WTC11 (cell line): Measurements from ENCODE around the gene MGMT.

Source experiments
- JUN ChIP-seq: sonication (generic); formaldehyde crosslinking; IDR thresholded peaks from 2 replicates; pipeline ENCODE4 v1.8.0; 2023; ENCODE audit warnings: mild to moderate bottlenecking, missing genetic modification reagents
- NR2C2 ChIP-seq: sonication (generic); formaldehyde crosslinking; IDR thresholded peaks from 2 replicates; pipeline ENCODE4 v1.8.0; 2022; ENCODE audit warnings: mild to moderate bottlenecking, missing genetic modification reagents
- TF ChIP-seq, protein P1 (sequence below): fragments of 200-600 bp; IDR thresholded peaks from 2 replicates; pipeline ENCODE4 v1.8.0; 2022; ENCODE audit warnings: antibody characterized with exemption
- TF ChIP-seq, protein P2 (sequence below): fragments of 250-450 bp; sonication (Bioruptor Pico); IDR thresholded peaks from 2 replicates; pipeline ENCODE4 v1.9.0; 2021; ENCODE audit warnings: moderate library complexity, mild to moderate bottlenecking, inconsistent platforms, borderline replicate concordance

DNA sequence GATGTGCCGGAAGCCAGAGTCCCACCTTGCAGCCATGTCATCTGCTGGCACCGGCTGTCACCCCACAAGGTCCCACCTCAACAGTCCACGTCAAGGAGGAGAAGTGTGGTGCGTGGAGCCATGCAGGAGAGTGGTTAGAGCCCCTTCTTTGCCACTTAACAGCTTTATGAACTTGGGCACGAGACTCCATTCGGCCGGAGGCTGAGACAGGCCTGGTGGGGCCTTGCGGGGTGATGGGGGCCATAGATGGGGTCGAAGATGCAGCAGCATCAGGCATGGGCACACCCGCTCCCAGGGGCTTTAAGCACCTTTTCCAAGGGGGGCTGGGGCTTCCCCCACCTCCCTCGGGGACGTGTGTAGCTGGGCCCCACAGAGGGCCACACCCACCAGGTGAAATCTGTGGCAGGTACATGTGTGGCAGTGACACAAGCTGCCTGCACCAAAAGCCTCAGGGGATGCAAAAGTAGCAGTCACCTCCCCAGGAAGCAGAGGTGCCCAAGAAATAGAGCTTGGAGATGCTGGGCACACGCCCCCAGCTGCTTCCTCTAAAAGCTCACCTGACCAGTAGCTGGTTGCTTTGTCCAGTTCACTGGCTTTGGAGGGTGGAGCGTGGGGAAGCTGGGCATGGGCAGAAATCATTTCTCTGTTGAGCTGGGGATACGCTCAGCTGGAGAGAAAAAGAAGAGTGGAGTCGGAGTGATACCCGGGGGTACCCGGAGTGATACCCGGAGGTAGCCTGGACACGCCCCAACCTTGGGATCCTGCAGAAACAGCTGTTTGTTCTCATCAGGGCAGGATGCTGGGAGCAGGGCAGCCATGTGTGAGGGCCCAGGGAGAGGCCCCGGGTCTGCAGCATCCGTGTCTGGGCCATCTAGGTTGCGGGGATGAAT lies 297.2 kb downstream of the MGMT start:
- TF ChIP-seq, protein P1, sequence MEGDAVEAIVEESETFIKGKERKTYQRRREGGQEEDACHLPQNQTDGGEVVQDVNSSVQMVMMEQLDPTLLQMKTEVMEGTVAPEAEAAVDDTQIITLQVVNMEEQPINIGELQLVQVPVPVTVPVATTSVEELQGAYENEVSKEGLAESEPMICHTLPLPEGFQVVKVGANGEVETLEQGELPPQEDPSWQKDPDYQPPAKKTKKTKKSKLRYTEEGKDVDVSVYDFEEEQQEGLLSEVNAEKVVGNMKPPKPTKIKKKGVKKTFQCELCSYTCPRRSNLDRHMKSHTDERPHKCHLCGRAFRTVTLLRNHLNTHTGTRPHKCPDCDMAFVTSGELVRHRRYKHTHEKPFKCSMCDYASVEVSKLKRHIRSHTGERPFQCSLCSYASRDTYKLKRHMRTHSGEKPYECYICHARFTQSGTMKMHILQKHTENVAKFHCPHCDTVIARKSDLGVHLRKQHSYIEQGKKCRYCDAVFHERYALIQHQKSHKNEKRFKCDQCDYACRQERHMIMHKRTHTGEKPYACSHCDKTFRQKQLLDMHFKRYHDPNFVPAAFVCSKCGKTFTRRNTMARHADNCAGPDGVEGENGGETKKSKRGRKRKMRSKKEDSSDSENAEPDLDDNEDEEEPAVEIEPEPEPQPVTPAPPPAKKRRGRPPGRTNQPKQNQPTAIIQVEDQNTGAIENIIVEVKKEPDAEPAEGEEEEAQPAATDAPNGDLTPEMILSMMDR, result no peak
- TF ChIP-seq, protein P2, sequence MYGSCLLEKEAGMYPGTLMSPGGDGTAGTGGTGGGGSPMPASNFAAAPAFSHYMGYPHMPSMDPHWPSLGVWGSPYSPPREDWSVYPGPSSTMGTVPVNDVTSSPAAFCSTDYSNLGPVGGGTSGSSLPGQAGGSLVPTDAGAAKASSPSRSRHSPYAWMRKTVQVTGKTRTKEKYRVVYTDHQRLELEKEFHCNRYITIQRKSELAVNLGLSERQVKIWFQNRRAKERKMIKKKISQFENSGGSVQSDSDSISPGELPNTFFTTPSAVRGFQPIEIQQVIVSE, result no peak
- no peak for TF ChIP-seq NR2C2
- TF ChIP-seq JUN, result no peak
